Sigmoid colon (tissue), 7 donors: Measurements from ENCODE around the gene LSM12. TPM values are rescaled to one million over a fixed set of nuclear protein-coding genes. Genes with fewer than 3 reads are reported as not detected.

Experiments
- DNase-seq: peaks from one replicate; pipeline ENCODE4 v3.0.0-alpha.2; 2019
- H3K27ac ChIP-seq, 4 donors: fragments of 200-600 bp; sonication (generic); one replicate each; pipeline ENCODE4 v1.5.1; 2016 to 2019; ENCODE audit warnings: mild to moderate bottlenecking in 1 of 4
- H3K27me3 ChIP-seq, 3 donors: fragments of 200-600 bp; sonication (generic); one replicate each; pipeline ENCODE4 v1.5.1; 2019; ENCODE audit warnings: mild to moderate bottlenecking in 1 of 3
- H3K36me3 ChIP-seq, 4 donors: fragments of 200-600 bp; sonication (generic); one replicate each; pipeline ENCODE4 v1.5.1; 2016 to 2019
- H3K4me1 ChIP-seq, 4 donors: fragments of 200-600 bp; sonication (generic); one replicate each; pipeline ENCODE4 v1.5.1; 2017 to 2019
- H3K4me3 ChIP-seq, 4 donors: fragments of 200-600 bp; sonication (generic); one replicate each; pipeline ENCODE4 v1.5.1; 2017 to 2019; ENCODE audit warnings: mild to moderate bottlenecking in 2 of 4, moderate library complexity in 1 of 4
- H3K9me3 ChIP-seq, 4 donors: fragments of 200-600 bp in 3 of 4; sonication (generic) in 3 of 4; one replicate each; pipeline versions ENCODE4 v1.5.1 to v1.6.1; 2013 to 2019
- CTCF ChIP-seq, 4 experiments: fragments of 450-650 bp in 3 of 4; fragments of 200-600 bp in 1 of 4; IDR thresholded peaks; one replicate each; pipeline ENCODE4 v1.5.1; 2016 to 2019; ENCODE audit warnings: antibody characterized with exemption in 4 of 4, mild to moderate bottlenecking in 3 of 4, moderate library complexity in 2 of 4
- EP300 ChIP-seq, 4 donors: sonication (generic); formaldehyde crosslinking; IDR thresholded peaks; one replicate each; pipeline ENCODE4 v1.6.1; 2017; ENCODE audit warnings: antibody characterized with exemption in 4 of 4
- POLR2A ChIP-seq, 2 donors: fragments of 450-650 bp; IDR thresholded peaks; one replicate each; pipeline ENCODE4 v1.6.1; 2016; ENCODE audit warnings: antibody characterized with exemption in 2 of 2, mild to moderate bottlenecking in 2 of 2, moderate library complexity in 2 of 2
- POLR2AphosphoS5 ChIP-seq, 4 donors: sonication (generic); formaldehyde crosslinking; IDR thresholded peaks; one replicate each; pipeline ENCODE4 v1.6.1; 2017; ENCODE audit warnings: antibody characterized with exemption in 4 of 4
- WGBS, 2 donors: extraction: QIAGEN DNeasy Blood & Tissue Kit; methylation state at CpG; one replicate each; pipeline ENCODE4 v1.1.7; 2013; 5-methylcytosine and 5-hydroxymethylcytosine counted together
- intact Hi-C: fragments of 100-400 bp; cut with DNase I; formaldehyde crosslinking; loops from one replicate; pipeline ENCODE4 v1.15.1; 2023
- polyA plus RNA-seq, 3 donors: library from polyadenylated mRNA; stranded (reverse); fragments of 200-250 nt; gene quantifications; one replicate each; pipeline ENCODE4 v1.2.3, GENCODE V29; 2013
- total RNA-seq, 4 donors: library from RNA; depleted of rRNA; stranded (reverse); fragments of >200 nt; gene quantifications; one replicate each; pipeline ENCODE4 v1.1.0, GENCODE V29; 2016
- donor health status: healthy with polysubstance abuse.
- donor health status: Bipolar disorder and iron deficiency.
- donor health status: healthy.

Gene LSM12
- total and polyA plus RNA-seq, 7 donors = 28.8 to 46.9 (median 37.9) TPM

- intact Hi-C loops = loop anchor here (2.0 kb wide), 3 partner anchors 39 to 55 kb away; partner anchors contain the start of genes HDAC5 and TMEM101
- no peak for DNase-seq
- Histone ChIP-seq H3K4me1 (peaks cover 0 to 53% (median 47%) of the 10 kb centered on the region in 4 donors), H3K4me3 (peak overlapping the region; percentile 67 to 73 (median 72)), H3K27me3 (no peaks in the 10 kb centered on the region), H3K36me3 (peaks cover 8 to 14% (median 9%) of the 10 kb centered on the region in 4 donors), H3K27ac (peak overlapping the region; percentile 90 to 96 (median 94)), H3K9me3 (no peaks in the 10 kb centered on the region)
- WGBS, 2 donors = 25 to 61% methylated on average over 7 of the region's 7 CpGs
- TF ChIP-seq POLR2AphosphoS5 (IDR thresholded peaks at IDR 0.05) (no peak), EP300 (IDR thresholded peaks at IDR 0.05) (no peak), POLR2A (IDR thresholded peaks at IDR 0.05) (no peak), CTCF (IDR thresholded peaks at IDR 0.05) (no peak)
These were observed 3.5 kb upstream of the LSM12 start for GRCh38 chr17:44069974-44070454.

- no peak overlapping the region for H3K4me3 ChIP-seq
- no peak for DNase-seq
- H3K4me1 ChIP-seq = peaks cover 0 to 51% (median 44%) of the 10 kb centered on the region in 4 donors
- peak overlapping the region; percentile 94 to 98 (median 95) for H3K27ac ChIP-seq
- intact Hi-C loops = no loop called here
- H3K27me3 ChIP-seq = no peaks in the 10 kb centered on the region
- TF ChIP-seq POLR2AphosphoS5 (IDR thresholded peaks at IDR 0.05) (no peak), CTCF (IDR thresholded peaks at IDR 0.05) (no peak), POLR2A (IDR thresholded peaks at IDR 0.05) (no peak), EP300 (IDR thresholded peaks at IDR 0.05) (no peak)
- H3K36me3 ChIP-seq = peaks cover 0 to 16% (median 6%) of the 10 kb centered on the region in 4 donors
- 92 to 93% methylated on average over 9 of the region's 9 CpGs for WGBS, 2 donors
- no peaks in the 10 kb centered on the region for H3K9me3 ChIP-seq
These were observed 1.1 kb upstream of the LSM12 start for GRCh38 chr17:44067545-44067940.

GRCh38 chr17:44065668-44066203 is 735 bp downstream of the LSM12 start:
- Histone ChIP-seq H3K27me3 (no peaks in the 10 kb centered on the region), H3K9me3 (no peaks in the 10 kb centered on the region), H3K36me3 (peaks cover 0 to 30% (median 12%) of the 10 kb centered on the region in 4 donors), H3K4me1 (peaks cover 0 to 34% (median 28%) of the 10 kb centered on the region in 4 donors), H3K4me3 (peak overlapping the region; percentile 68 to 82 (median 78)), H3K27ac (peak overlapping the region; percentile 94 to 98 (median 95))
- 1 to 2% methylated on average over 9 of the region's 9 CpGs for WGBS, 2 donors
- TF ChIP-seq EP300 (IDR thresholded peaks at IDR 0.05) (no peak), POLR2A (IDR thresholded peaks at IDR 0.05) (no peak), CTCF (IDR thresholded peaks at IDR 0.05) (no peak), POLR2AphosphoS5 (IDR thresholded peaks at IDR 0.05) (no peak)
- no peak for DNase-seq
- intact Hi-C loops = no loop called here

GRCh38 chr17:44063704-44064639 is 2.5 kb downstream of the LSM12 start:
- intact Hi-C loops = no loop called here
- Histone ChIP-seq H3K9me3 (no peaks in the 10 kb centered on the region), H3K4me3 (no peak overlapping the region), H3K27me3 (no peaks in the 10 kb centered on the region), H3K27ac (no peak overlapping the region), H3K4me1 (peaks cover 0 to 29% (median 19%) of the 10 kb centered on the region in 4 donors), H3K36me3 (peaks cover 0 to 30% (median 12%) of the 10 kb centered on the region in 4 donors)
- WGBS, 2 donors = 81 to 88% methylated on average over 10 of the region's 10 CpGs
- TF ChIP-seq POLR2A (IDR thresholded peaks at IDR 0.05) (no peak), EP300 (IDR thresholded peaks at IDR 0.05) (no peak), CTCF (IDR thresholded peaks at IDR 0.05) (no peak), POLR2AphosphoS5 (IDR thresholded peaks at IDR 0.05) (no peak)
- DNase-seq = no peak
